Amniotic epithelial cell (primary cell): ENCODE data around the gene TMC1.
"Not testable (repeated sequence)": the region's sequence is repeated elsewhere in the genome, so short reads cannot be mapped to it uniquely, and the experiment has no call there.

ENCODE experiments used
- DNase-seq: peaks from one replicate; pipeline ENCODE4 v3.0.0-alpha.2; 2010; ENCODE audit warnings: low read depth

The TMC1 gene

DNA sequence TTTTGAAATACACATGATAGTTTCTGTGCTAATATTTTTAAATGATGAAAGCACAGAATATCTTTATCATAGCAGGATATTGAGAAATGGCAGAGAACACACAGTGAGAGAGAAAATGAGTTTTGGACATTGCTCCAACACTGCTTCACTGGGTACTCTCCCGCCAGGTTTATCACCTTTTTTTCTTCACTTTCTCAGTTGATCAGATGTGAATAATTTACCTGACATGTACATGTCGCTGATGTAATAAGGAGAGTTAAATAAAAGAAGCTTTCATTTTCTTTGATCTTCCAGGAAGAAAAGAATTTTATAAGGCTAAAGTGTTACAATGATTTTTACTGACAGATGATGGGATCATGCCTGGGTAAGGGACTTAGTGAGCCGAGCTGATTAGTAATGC, 297.0 kb downstream of the TMC1 start:
- no peak for DNase-seq

DNA sequence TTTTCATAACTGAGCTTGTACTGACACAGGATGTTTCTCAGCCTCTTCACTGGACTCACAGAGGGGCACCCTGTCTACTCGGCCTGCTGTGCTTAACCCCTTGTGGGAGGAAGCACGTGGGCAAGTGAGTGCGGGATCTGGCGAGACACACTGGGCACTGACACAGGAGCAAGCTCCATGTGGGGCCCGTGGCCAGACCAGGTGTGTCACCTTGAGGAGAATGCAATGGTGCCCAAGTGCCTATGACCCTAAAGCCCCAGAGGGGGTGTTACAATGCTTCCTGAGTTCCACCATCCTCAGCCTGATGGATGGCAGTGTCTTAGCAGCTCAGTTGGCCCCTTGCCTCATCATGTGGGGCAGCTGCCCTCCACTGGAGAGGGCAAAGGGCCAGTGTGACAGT, 302.6 kb downstream of the TMC1 start:
- DNase-seq, result no peak

DNA sequence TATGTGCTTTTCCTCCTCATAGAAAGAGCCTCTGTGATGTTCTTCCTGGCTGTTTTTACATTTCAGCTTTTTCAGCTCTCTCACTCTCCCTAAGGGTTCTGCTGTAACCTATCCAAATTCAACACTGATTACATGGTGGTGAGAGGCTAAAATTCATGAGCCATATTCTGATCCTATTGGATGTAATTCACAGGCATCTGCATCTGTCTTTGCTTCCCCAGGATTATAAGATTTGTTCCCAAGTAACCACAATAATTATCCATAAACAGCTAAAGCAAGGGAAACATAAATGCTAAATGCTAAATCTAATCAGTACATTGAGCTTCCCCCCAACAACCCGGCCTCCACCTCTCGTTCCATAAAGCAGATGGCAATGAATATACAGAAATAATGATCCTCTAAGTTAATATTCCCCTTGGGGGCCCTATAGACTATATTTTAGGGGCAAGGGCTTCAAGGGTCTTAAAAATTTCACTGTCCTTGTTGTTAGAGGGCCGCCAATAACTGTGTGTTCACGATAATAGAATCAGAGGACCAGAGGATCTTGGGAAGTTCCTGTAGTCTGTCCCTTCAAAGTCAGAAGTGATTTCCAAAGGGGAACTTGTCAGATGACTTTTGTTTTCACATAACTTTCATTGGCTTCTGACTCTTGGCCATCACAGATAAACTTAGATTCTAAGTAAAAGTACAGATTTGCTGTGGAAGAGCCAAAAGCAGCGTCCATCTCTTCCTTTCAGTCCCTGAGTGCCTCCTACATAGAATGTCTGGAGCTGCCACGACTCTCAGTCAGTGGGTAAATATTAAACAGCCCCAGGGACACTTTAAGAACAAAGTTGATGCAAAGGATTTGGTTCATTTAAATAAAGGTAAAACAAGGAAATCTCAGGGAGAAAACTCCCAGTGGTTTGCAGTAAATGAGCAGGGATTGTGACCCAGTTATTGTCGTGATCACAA, 305.9 kb downstream of the TMC1 start:
- DNase-seq, result no peak

DNA sequence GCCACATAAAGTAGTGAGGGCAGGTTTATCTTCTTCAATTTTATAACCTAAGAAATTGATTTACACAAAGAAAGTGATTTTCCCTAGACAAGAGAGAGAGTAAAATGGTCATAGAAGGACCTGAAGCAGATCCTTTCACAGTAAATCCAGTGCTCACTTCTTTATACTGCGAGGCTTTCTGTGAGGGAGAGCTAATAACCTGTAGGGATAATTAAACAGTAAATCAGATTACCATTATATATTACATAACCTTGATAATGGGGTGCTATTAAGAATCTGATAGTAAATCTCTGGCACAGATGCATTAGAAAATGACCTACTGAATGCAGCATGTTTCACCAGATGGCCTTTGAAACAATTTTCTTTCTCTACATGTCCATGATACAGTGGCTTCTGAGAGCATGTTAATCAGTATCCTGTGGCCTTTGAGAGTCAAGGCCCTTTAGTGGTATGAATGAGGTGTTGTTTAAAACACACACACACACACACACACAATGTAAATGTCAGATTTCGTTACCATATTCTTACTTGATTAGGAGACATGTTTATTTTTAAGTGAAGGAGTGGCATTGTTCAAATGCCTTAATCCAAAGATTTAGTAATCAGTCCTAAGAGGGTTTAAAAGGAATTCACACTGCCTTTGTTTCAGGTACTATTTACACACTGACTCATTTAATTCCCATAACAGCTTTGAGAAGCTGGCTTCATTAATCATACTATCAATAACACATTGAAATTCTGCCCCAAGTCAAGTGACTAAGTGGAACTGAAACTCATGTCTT, 306.7 kb downstream of the TMC1 start:
- no peak for DNase-seq

DNA sequence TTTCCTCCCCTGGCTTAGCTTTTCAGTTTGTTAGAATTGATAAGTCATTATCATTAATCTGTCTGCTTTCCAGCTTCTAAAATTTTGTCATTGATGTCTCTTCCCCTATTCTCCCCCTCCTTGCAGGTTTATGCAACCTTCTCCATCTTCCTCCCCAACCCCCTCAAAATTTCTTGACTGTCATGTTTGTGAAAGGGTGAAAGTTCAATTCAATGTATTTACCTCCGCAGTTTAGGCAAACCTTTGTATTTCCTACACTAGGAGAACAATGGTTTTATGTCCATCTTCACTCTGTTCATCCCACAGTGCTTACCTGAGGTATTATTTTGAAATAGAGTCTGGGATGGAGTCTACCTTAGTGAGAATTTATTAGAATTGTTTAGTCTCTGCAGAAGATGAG, 313.6 kb downstream of the TMC1 start:
- DNase-seq, result no peak

DNA sequence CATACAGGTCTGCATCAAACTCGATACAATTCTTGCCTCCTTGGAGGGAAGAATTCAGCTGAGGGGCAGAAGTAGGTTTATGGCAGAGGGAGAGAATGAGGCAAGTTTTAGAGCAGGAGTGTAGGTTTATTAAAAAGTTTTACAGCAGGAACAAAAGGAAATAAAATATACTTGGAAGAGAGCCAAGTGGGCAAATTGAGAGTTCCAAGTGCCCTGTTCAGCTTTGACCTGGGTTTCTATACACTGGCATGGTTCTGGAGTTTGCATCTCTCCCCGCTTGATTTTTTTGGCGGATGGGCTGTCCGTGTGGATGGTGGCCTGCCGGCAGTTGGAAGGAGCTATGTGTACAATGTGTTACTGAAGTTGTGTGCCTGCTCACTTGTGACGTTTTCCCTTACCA, 315.4 kb downstream of the TMC1 start:
- DNase-seq, result no peak

DNA sequence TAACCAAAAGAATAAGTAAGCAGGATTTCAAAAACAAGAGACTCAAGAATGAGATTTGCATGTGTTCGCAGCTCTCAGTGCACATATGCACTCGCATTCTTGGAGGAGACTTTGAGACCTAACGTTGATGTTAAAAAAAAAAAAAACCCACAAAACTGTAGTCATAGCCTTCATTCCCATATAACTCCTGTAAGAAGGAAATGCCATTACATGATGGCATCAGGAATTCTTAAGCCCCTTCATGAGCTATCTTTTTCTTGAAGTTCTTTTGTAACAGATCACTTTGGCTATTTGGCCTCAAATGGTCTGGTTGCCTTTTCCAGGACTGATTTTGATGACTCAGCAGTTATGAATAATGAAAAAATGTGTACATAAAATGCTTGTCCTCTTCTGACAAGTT, 317.7 kb downstream of the TMC1 start:
- peak; percentile 73 for DNase-seq

DNA sequence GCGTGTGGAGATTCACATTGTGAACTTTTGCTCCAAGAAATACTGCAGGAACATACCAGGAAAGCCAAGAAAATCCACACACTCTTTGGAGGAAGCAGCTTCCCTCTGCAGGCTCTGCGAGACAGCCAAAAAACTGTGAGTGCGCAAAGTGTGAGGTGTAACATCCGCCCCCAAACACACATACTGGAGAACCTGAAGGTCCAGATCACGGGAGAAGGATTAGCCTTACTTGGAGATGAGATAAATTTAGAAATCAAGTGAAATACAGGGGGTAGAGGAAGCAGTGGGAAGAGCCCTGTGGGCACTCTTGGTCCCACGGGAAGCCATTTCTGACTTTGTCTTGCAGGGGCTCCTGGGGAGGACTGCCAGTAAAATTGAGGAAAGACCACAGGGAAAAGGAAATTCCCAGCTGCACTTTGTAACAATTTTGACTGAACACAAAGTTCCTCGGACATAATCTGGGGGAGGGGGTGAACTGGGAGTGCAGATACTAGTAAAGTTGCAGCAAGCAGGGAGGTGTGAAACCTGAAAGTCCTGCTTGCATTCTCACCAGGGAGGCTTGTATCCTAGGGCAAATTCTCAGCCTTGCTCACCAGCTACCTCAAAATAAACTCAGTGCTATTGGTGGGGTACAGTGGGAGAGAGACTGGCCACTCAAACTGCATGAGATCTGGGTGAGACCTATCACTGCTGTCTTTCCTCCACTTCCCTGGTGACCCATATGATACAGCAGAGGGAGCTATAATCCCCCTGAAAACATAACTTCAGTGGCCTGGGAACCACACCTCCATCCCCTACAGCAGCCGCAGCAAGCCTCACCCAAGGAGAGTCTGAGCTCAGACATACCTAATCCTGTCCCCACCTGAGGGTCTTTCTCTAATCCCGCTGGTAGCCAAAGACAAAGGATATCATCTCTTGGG, 322.4 kb downstream of the TMC1 start:
- no peak for DNase-seq

DNA sequence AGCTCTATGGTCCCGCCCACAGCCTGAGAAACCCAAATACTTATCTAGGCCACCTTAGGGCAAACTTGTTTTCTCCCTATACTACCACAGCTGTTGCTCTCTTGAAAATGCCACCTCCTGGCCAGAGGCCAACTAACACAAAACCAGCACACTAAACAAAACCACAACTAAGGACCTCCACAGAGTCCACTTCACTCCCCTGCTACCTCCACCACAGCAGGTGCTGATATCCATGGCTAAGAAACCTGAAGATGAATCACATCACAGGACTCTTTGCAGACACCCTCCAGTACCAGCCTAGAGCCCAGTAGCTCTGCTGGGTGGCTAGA, 323.0 kb downstream of the TMC1 start:
- DNase-seq, result no peak

DNA sequence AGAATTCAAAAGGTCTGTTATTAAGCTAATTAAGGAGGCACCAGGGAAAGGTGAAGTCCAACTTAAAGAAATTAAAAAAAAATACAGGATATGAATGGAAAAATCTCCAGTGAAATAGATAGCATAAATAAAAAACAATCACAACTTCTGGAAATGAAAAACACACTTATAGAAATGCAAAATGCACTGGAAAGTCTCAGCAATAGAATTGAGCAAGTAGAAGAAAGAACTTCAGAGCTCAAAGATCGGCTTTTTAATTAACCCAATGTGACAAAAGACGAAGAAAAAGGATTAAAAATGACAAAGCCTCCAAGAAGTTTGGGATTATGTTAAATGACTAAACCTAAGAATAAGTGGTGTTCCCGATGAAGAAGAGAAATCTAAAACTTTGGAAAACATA, 323.6 kb downstream of the TMC1 start:
- DNase-seq, result not testable (repeated sequence)

DNA sequence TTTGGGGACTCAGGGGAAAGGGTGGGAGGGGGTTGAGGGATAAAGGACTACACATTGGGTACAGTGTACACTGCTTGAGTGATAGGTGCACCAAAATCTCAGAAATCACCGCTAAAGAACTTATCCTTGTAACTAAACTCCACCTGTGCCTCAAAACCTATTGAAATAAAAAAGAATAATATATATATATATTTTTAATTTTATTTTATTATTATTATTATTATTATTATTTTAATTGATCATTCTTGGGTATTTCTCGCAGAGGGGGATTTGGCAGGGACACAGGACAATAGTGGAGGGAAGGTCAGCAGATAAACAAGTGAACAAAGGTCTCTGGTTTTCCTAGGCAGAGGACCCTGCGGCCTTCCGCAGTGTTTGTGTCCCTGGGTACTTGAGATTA, 328.8 kb downstream of the TMC1 start:
- not testable (repeated sequence) for DNase-seq

DNA sequence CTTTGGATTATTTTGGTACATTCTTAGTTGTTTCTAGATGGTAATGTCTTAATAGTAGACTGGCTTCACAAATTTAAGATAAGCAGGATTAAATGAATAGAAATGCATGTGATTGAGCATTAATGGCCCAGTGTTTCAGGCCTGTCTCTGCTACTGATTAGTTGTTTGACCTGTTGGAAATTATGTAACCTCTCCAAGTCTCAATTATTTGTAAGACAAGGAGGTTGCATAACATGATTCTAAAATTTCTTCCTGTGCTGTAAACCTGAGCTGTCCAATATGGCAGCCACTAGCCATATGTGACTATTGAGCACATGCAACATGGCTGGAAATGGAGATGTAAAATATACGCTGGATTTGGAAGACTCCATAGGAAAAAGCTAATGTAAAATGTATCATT, 333.9 kb downstream of the TMC1 start:
- DNase-seq, result no peak

DNA sequence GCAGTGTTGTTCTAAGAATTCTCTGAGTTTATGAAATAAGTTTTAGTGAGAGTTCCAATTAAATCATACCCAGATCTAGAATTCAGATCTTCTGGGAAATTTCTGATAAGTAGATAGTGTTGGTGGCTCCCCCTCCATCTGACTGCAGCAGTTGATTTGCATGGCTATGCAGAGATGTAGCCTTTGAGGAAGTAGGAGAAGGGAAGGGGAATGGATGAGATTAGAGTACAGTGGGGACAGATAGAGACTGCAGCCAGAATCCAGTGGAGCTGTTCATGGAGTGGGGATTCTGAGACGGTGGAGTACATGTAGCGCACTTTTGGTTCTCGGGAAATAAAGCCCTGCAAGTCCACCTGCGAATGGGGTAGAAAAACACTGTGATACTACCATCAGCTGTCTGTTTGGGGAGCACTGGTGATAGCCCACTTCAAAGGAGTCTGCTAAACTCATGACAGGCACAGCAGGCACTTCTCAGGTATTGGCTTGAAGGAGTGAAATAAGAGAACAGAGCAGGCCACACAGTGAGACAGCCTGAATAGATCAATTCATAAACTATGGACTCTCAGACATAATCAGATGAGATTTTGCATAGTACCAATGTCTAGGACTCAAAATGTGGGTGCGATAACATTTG, 334.6 kb downstream of the TMC1 start:
- DNase-seq, result no peak

DNA sequence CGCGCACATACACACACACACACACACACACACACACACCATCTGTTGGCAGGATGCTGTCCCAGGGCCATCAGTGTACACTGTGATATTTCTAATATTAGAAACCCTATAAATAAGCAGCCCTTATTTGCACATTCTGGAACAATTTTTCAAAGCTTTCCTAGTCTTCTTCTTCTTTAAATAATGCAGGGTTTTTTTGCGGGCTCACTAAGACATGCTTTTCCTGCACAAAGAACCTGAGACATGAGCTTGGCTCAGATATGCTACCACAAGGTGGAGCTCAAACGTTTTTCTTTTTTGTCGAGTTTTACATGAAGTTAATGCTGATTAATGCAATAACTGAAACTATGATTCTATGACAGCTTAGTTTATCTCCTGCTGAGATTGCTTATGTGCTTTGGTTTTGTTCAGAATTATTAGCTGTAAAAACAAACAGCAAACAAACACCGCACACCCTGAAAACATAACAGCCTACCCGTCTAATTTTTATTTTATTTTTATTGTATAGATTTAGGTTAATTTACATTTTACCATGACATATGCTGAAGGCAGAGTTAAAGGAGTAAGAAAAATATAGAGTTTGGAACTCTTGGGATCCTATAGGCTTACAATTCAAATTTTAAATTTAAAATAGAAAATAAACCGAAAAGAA, 335.7 kb downstream of the TMC1 start:
- peak; percentile 75 for DNase-seq

DNA sequence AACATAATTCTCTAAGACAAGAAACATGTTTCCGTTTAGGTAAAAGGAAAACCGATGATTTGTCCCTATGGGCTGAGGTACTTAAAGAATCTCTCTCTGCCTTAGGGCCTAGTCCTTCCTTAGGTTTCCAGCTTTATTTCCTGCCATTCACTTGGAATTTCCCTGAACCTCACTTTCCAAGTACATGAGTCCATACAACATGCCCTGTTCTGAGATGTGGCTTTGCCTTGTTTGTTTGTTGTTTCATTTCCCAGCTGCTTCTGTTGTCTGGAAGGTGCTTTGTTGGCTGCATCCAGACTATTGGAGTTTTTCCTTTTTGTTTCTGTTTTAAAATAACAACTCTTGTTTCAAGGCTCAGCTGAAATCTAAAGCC, 336.2 kb downstream of the TMC1 start:
- DNase-seq, result no peak

DNA sequence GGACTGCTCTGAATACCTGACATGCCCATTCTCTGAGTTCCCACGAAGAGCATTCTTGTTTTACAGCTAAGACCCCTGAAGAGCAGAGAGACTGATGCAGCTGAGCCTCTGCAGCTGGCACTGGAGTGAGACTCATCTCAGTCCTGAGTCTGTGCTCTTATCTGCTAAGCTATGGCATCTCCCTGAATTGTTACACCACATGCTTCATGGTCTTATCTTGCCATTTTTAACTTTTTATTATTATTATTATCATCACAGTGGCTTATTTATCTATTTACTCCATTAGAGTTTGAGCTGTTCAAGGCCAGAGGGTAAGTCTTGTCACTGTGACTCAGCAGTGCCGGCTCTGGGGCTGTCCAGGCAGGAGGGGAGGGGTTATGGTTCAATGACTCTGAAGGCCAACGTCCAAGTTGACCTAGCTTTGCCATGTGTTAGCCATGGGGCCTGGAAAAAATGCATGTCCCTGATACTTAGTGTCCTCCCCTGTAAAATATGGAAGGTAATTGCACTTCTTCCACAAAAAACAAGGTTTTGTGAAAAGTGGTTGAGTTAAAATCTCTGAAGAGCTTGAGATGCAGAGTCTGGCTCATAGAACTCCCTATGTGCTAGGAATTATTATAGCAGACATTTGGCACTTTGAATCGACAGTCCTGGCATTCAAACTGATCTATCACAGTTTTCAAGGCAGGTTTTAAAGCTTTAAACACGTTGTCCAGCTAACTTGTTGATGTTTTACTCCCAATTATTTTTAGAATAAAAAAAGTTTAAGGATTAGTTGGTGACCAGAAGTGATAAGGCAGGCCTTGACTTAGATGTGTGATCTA, 336.9 kb downstream of the TMC1 start:
- peak; percentile 75 for DNase-seq

DNA sequence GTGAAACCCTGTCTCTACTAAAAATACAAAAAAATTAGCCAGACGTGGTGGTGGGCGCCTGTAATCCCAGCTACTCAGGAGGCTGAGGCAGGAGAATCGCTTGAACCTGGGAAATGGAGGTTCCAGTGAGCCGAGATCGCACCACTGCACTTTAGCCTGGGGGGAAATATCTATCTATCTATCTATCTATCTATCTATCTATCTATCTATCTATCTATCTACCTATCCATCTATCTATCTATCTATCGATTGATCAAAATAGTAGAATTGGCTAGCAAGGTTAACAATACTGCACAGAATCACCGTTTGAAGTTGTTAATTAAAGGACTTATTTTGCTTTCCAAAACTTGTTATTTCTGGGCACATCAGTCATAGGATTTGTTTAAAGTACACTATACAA, 341.4 kb downstream of the TMC1 start:
- DNase-seq, result not testable (repeated sequence)

DNA sequence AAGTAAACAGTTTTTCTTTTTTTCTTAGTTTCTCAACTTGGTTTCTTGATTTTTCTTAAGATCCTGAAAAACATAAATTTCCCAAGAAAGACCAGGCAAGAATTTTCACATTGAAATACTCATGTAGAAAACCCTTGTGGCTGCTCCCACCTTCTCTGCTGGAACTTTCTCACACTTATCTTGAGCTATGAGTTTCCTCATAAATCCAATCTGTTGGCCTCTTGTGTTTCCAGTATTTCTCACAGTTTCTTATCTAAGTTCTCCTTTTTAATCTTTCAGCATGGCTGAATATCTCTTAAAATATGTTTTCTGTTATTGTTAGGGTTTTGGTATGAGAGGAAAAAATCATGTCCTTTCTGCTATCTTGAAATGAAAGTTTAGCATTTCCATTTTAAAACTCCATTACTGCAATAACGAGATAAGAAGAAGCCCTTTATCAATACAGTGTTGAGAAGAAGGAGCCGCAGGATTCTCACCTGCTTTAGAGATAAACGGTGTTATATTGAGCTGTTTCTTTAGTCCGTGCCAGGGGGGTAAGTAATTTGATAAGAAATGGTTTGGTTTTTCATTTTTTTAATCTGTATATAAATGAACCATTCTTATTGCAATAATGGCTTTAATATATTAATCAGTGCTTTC, 342.2 kb downstream of the TMC1 start:
- peak; percentile 92 for DNase-seq

DNA sequence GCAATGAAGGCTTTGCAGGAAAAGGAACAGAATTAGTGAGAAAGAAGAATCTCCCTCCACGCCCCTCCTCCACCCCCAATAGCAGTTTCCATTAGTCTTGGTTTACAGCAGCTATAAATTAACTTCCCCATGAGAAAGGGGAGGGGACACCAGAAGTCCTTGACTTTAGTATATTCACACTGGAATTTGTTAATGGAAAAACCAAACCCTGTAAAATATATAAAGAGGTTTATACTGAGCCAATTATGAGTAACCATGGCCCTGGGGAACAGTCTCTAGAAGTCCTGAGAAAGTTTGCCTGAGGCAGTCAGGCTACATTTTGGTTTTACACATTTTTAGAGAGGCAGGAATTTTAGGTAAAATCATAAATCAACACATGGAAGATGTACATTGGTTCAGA, 342.9 kb downstream of the TMC1 start:
- no peak for DNase-seq

DNA sequence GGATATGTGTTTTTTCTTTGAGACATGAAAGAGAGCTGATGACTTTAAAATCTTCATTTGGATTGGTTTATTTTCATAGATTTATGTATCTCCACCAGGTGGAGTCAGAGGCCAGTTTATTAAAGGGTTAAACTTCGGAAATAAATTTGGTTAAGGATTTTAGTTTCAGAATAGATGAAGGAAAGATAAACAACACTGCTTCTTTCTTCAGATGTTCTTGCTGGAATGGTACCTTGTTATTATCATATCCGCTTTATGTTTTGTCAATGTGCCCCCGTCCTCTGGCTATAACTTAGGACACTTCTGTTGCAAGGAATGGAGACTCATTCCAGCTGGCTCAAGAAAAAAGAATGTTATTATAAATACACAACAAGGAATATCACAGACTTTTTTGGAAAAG, 350.3 kb downstream of the TMC1 start:
- peak; percentile 23 for DNase-seq
